Erythroblast (primary cell): ENCODE data around the gene SDK2.

Source experiments
- GATA1 ChIP-seq: IDR thresholded peaks from 2 replicates; pipeline ENCODE4 v1.6.1; 2011; ENCODE audit warnings: low read depth, mild to moderate bottlenecking, control low read depth, low read length, moderate library complexity
- POLR2A ChIP-seq: IDR thresholded peaks from 2 replicates; pipeline ENCODE4 v1.6.1; 2011; ENCODE audit warnings: mild to moderate bottlenecking, low read length

DNA sequence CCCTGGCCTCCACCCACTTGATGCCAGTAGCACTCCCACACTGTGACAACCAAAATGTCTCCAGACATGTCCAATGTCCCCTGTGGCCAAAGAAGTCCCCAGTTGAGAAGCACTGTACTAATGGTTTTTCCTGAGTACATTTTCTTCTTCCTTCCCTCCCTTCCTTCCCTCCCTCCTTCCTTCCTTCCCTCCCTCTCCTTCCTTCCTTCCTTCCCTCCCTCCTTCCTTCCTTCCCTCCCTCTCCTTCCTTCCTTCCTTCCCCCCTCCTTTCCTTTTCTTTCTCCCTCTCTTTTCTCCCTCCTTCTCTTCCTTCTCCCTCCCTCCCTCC, 255.7 kb downstream of the SDK2 start:
- TF ChIP-seq POLR2A (no peak), GATA1 (no peak)
